Urothelium cell line (cell line): ENCODE results near the gene YPEL1.
"Not testable (repeated sequence)": the region's sequence is repeated elsewhere in the genome, so short reads cannot be mapped to it uniquely, and the experiment has no call there.

Source experiments
- DNase-seq: peaks from one replicate; pipeline ENCODE4 v3.0.0; 2011; ENCODE audit warnings: low spot score, mixed read lengths
- FAIRE-seq: peaks from 2 replicates; lab custom pipeline; 2011; peaks lifted over from hg19 to GRCh38; lab: Jason Lieb, UNC

YPEL1 gene

GRCh38 chr22:21702094-21702493 is 33.5 kb downstream of the YPEL1 start:
- FAIRE-seq (no peak), DNase-seq (no peak)

DNA sequence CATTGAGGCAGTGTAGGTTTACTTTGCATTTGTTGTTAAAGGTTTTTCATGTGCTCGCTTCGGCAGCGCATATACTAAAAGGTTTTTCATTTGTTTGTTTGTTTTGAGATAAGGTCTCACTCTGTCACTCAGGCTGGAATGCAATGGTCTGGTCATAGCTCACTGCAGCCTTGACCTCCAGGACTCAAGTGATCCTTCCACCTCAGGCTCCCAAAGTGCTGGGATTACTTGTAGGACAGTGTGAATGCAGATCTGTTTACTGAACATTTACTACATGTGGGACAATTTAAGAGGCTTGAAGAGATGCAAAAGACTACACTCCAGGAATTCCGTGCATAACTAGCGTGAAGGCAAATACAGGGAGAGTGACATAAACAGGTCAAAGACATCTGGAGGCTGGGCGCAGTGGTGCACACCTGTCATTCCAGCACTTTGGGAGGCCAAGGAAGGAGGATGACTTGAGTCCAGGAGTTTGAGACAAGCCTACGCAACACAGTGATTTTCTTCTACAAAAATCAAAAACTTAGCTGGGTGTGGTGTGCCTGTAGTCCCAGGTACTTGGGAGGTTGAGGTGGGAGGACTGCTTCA is 34.1 kb downstream of the YPEL1 start:
- FAIRE-seq (no peak), DNase-seq (no peak)

DNA sequence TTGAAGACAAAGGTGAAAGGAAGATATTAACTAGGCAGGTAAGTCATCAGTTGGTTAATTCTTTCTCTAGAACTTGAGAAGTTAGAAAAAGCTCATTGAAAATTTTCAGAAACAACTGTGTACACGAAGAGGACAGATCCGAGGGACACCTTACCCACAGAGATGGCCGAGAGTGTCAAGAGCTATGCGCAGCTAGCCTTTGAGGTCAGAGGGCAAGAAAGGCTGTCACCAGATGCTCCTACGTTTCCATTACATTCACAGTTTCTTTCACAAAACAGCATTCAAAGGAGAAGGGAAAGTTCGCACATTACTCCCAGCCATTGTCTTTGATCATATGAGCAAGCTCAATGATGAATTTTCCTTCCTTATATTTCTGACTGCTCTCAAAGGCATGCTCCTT is 34.8 kb downstream of the YPEL1 start:
- no peak for DNase-seq
- FAIRE-seq, result no peak

- DNase-seq, result no peak
- FAIRE-seq, result peak; percentile 17
These were observed 36.0 kb downstream of the YPEL1 start for GRCh38 chr22:21699643-21700042.

GRCh38 chr22:21698430-21699329 is 36.9 kb downstream of the YPEL1 start:
- peak; percentile 55 for FAIRE-seq
- no peak for DNase-seq

- FAIRE-seq, result no peak
- no peak for DNase-seq
These were observed 37.7 kb downstream of the YPEL1 start for GRCh38 chr22:21697880-21698279.

GRCh38 chr22:21697021-21697771 is 38.4 kb downstream of the YPEL1 start:
- no peak for FAIRE-seq

GRCh38 chr22:21696115-21696514 is 39.5 kb downstream of the YPEL1 start:
- FAIRE-seq, result no peak
- DNase-seq, result no peak

More at GRCh38 chr22:21697021-21697771, 38.4 kb downstream of the YPEL1 start:
- DNase-seq, result no peak

- FAIRE-seq, result no peak
- DNase-seq, result no peak
These were observed 40.0 kb downstream of the YPEL1 start for GRCh38 chr22:21695430-21696085.

GRCh38 chr22:21694795-21695429 is 40.7 kb downstream of the YPEL1 start:
- DNase-seq (no peak), FAIRE-seq (no peak)

GRCh38 chr22:21694394-21694793 is 41.2 kb downstream of the YPEL1 start:
- FAIRE-seq, result no peak
- DNase-seq, result no peak

GRCh38 chr22:21693999-21694341 is 41.6 kb downstream of the YPEL1 start:
- FAIRE-seq (no peak), DNase-seq (no peak)

- FAIRE-seq (peak; percentile 83), DNase-seq (no peak)
These were observed 42.1 kb downstream of the YPEL1 start for GRCh38 chr22:21693333-21693998.

DNA sequence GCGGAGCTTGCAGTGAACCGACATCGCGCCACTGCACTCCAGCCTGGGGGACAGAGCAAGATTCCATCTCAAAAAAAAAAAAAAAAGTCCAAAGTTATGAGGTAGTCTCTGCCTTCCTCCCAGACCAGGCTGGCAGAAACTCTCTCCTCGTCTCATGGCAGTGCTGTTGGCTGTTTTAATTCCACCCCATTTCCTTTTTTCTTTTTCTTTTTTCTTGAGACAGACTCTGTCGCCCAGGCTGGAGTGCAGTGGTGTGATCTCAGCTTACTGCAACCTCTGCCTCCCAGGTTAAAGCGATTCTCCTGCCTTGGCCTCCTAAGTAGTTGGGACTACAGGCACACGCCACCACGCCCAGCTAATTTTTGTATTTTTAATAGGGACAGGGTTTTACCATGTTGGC is 42.7 kb downstream of the YPEL1 start:
- not testable (repeated sequence) for FAIRE-seq, DNase-seq

DNA sequence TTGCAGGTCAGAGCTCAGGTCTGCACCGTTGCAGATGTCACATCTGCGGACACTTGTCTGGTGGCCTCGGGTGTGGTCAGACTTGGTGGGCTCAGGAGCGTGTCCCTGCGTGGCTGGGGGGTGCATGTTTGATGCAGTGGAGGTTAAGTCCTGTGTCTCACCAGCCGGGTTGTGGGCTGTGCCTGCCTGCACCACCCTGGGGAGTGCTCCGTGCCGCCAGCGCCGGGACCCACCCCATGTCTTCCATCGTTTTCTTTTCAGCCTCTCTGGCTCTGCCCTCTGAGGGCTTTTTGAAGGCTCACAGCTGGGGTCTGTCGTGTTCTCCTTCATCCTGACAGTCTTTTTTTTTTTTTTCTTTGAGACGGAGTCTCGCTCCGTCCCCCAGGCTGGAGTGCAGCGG is 43.8 kb downstream of the YPEL1 start:
- FAIRE-seq (peak; percentile 20), DNase-seq (no peak)

- DNase-seq (no peak), FAIRE-seq (no peak)
These were observed 45.2 kb downstream of the YPEL1 start for GRCh38 chr22:21690401-21690801.

DNA sequence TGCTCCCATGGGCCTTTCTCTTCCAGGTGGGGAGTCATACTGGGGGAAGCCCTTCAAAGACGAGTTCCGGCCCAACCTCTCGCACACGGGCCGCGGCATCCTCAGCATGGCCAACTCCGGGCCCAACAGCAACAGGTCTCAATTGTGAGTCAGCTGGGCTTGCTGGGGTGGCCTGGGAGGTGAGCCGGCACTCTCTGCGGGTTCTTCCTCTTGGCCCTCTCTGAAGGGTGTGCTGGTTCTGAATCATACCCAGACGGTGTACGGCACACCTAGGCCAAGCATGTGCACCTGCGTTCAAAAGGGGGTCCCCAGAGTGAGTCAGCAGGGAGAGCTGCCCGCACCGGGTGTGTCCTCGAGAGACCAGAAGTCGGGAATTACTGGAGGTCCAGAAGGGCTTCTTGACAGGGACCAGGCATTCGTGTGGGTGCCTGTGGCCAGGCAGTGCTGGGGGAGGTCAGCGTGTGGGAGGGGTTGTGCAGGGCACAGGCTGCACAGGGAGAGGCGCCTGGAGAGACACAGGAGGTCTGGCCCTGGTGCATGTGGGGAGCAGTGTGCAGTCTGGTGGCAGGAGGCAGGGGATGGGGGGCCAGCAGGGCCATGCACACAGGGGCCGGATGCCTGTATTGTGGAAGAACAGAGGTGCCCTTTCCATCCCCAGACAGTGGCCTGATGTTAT is 46.8 kb downstream of the YPEL1 start:
- FAIRE-seq, result peak; percentile 66
- DNase-seq, result no peak

DNA sequence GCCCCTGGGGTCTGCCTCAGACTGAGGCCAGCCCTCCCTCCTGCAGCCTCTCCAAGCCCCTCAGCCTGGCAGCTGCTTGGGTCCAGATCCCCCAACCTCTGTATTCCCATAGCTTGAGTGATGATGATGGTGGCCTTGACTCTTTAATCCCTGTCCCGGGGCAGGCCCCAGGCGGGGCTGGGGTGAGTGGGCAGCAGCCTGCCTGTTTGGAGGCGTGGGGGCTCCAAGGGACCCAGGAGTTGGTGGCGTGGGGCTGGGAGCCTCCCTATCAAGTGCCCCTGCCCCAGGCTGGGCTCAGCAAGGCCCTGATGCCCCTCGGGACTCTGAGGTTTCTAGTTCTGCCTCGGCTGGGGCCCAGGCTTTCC is 47.3 kb downstream of the YPEL1 start:
- FAIRE-seq (peak; percentile 71), DNase-seq (no peak)

DNA sequence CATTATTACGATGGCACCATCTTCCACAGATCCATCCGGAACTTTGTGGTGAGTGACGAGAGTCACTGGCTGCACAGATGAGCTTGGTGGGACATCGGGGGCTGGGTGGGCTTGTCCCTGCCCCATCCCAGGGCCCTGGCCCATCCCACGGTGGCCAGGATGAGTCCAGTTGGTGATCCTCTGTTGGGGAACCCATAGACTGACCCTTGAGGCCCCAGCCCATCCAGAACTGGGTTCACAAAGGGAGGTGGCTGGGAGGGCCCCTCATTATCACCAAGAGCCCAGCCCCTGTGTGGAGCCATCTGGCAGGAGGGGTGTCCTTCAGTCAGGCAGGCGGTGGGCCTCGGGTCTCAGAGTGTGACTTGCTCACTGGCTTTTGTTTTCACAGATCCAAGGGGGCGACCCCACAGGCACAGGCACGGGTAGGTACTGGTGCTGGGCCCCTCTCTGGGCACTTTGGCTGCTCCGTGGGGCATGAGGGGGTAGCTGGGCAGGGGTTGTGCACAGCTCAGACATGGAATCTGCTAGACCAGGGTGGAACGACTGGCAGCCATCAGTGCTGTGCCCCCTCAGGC is 47.8 kb downstream of the YPEL1 start:
- no peak for FAIRE-seq
- DNase-seq, result no peak
